GM12878 (cell line): Measurements from ENCODE around the gene TRRAP.

ENCODE experiments used
- CREB1 ChIP-seq: IDR thresholded peaks from 2 replicates; pipeline ENCODE4 v1.6.1; 2012; ENCODE audit warnings: low read depth, mild to moderate bottlenecking, inconsistent platforms
- IKZF2 ChIP-seq, 2 experiments: fragments of 450-650 bp; IDR thresholded peaks; 2 replicates each; pipeline ENCODE4 v1.6.1; 2017; ENCODE audit warnings: mild to moderate bottlenecking in 2 of 2, moderate library complexity in 2 of 2

DNA sequence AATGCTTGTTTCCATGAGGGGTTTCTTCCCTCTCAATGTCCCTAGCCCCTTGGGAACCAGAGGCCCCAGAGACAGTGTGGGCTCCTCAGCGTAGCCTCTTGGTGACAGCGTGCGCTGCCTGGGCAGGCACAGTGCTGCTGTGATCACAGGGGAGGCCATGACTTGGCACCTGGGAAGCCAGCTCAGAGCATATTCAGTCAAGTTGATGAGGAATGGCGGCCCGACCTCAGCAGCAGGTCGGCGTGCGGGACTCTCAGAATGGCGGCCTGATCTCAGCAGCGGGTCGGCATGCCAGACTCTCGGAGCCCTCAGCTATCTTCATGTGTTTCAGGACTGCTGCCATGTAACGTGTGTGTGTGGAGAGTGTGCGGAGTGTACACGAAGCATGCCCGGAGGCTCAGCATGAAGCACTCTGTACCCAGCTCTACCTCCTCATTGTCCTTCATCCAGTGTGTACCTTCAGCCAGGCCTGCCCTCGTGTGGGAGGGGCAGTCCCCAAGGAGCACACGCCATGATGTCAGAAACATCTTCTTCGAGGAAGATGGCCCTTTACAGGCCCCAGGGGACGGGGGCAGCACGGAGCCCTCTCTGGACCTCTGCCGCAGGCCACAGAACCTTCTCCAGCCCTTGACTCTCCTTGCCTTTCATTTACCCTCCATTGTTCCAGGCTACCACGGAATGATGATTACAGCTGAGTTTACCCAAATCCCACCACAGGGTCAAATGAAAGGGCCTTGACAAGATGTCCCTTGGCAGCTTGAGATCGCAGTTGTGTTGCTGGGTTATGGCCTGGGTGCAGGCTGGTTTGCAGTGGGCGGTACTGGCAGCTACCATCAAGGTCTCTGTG, 135.2 kb downstream of the TRRAP start:
- TF ChIP-seq IKZF2 (IDR thresholded peaks at IDR 0.05): no peak
- TF ChIP-seq CREB1: no peak
